Lower lobe of right lung (tissue), 2 donors: ENCODE results near the gene MRNIP. TPM values are rescaled to one million over a fixed set of nuclear protein-coding genes. Genes with fewer than 3 reads are reported as not detected.

Experiments
- ATAC-seq, 2 donors: fragments of 200-7000 bp; cut with Tn5 transposase; one replicate each; pipeline ENCODE4 v1.9.1; 2020 to 2022; ENCODE audit warnings: mild to moderate bottlenecking in 2 of 2, moderate library complexity in 2 of 2
- DNase-seq: peaks from one replicate; pipeline ENCODE4 v3.0.0-alpha.2; 2020
- H3K27ac ChIP-seq: fragments of 200-600 bp; one replicate; pipeline ENCODE4 v1.8.0; 2022
- H3K27me3 ChIP-seq: fragments of 200-600 bp; one replicate; pipeline ENCODE4 v1.8.0; 2022; ENCODE audit warnings: low read depth
- H3K36me3 ChIP-seq: fragments of 200-600 bp; one replicate; pipeline ENCODE4 v1.8.0; 2022; ENCODE audit warnings: mild to moderate bottlenecking
- H3K4me1 ChIP-seq: fragments of 200-600 bp; one replicate; pipeline ENCODE4 v1.8.0; 2022
- H3K4me3 ChIP-seq: fragments of 200-600 bp; one replicate; pipeline ENCODE4 v1.8.0; 2022; ENCODE audit warnings: mild to moderate bottlenecking
- H3K9me3 ChIP-seq: fragments of 200-600 bp; one replicate; pipeline ENCODE4 v1.8.0; 2022
- intact Hi-C: fragments of 100-400 bp; cut with DNase I; formaldehyde crosslinking; loops from one replicate; pipeline ENCODE4 v1.11.0; 2022
- total RNA-seq: library from RNA; stranded (reverse); fragmentation: NEBNext Ultra II Directional; extraction: Animal tissue kit (Norgen Biotek cat#: 25700); gene quantifications from one replicate; pipeline ENCODE4 v1.2.1, GENCODE V29; 2021
- TF ChIP-seq, protein P1 (sequence below): fragments of 200-600 bp; IDR thresholded peaks from one replicate; pipeline ENCODE4 v1.8.0; 2022; ENCODE audit warnings: antibody characterized with exemption, mild to moderate bottlenecking
- donor health status: DM: no; HTN: yes; CAD: no; lungs with severe emphysema.

MRNIP gene
- total RNA-seq, 1 donor from 2014 or later: 25.0 TPM

DNA sequence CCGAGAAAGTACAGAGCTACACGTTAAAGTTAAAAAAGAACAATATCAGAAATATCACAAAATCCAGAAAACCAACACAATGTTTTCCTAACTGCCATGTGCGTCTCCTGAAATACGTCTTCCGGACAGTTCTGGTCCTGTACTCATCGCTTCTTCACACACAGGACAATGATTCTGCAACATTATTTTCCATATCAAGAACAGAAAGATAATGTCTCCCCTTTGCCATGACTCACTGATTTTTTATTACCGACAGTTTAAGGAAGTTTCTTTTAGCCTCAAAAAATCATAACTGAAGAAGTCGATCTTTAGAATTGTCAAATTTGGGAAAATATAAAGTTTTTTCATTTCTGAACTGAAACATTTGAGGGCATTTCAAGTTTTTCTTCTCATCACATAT is 46.5 kb upstream of the MRNIP start:
- DNase-seq: no peak
- TF ChIP-seq, protein P1, sequence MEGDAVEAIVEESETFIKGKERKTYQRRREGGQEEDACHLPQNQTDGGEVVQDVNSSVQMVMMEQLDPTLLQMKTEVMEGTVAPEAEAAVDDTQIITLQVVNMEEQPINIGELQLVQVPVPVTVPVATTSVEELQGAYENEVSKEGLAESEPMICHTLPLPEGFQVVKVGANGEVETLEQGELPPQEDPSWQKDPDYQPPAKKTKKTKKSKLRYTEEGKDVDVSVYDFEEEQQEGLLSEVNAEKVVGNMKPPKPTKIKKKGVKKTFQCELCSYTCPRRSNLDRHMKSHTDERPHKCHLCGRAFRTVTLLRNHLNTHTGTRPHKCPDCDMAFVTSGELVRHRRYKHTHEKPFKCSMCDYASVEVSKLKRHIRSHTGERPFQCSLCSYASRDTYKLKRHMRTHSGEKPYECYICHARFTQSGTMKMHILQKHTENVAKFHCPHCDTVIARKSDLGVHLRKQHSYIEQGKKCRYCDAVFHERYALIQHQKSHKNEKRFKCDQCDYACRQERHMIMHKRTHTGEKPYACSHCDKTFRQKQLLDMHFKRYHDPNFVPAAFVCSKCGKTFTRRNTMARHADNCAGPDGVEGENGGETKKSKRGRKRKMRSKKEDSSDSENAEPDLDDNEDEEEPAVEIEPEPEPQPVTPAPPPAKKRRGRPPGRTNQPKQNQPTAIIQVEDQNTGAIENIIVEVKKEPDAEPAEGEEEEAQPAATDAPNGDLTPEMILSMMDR: no peak
- Histone ChIP-seq H3K4me1 (peaks cover 30% of the 10 kb centered on the region), H3K27ac (no peak overlapping the region), H3K4me3 (no peak overlapping the region), H3K27me3 (no peaks in the 10 kb centered on the region), H3K9me3 (no peaks in the 10 kb centered on the region), H3K36me3 (peaks cover 44% of the 10 kb centered on the region)
- intact Hi-C loops: no loop called here
- ATAC-seq: no peak

DNA sequence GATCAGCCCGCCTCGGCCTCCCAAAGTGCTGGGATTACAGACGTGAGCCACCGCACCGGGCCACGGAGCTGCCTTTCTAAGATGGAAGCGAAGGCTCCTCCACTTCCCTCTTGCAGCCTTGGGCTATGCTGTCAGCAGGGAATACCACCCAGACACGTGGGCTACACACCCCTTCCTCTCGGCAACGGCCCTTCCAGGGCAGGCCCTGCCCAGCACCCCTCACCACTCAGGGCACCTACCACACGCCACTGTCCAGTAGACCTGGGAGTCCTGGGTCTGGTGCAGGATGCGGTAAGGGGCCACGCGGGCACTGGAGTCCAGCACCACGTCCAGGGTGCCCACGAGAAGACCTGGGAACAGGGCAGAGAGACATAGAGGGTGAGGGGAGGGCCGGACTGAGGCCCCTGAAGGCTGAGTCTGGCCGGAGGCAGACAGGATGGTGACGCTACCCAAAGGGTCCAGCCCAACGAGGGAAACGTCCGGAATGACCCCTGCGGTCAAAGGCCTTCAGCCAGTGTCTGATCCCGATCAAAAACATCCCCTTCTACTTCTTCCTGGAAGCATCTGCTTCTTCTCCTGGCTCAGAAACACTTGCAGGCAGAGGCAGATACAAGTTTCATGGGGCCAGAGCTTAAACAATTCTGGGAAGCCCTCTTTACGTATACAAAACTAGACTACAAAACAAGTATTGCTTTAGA is 46.0 kb upstream of the MRNIP start:
- Histone ChIP-seq H3K9me3 (no peaks in the 10 kb centered on the region), H3K4me1 (peaks cover 30% of the 10 kb centered on the region), H3K27me3 (no peaks in the 10 kb centered on the region), H3K36me3 (peaks cover 50% of the 10 kb centered on the region), H3K4me3 (no peak overlapping the region), H3K27ac (no peak overlapping the region)
- intact Hi-C loops: no loop called here
- TF ChIP-seq, protein P1: no peak
- no peak for ATAC-seq
- no peak for DNase-seq

DNA sequence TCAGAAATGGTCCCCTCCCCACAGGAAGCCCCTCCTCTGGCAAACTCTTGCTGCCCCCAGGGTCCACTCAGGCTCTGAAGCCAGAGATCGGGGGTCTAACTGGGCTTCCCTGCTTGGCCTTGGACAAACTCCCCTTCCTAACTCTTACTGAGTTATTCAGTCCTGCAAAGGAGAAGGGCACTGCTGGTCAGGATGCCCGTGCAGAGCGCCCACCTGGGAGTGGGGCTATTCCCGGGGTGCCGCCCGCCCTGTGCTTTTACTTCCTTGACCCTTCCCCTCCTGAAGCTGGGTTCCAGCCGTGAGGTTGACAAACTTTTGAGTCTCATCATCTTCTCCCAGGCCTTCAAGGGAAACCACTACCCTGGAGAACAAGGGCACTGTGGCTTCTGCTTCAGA is 44.1 kb upstream of the MRNIP start:
- ATAC-seq (no peak), DNase-seq (no peak)
- H3K27ac ChIP-seq: no peak overlapping the region
- intact Hi-C loops: no loop called here
- no peaks in the 10 kb centered on the region for H3K27me3 ChIP-seq
- no peak overlapping the region for H3K4me3 ChIP-seq
- H3K36me3 ChIP-seq: peaks cover 68% of the 10 kb centered on the region
- TF ChIP-seq, protein P1: no peak
- H3K9me3 ChIP-seq: no peaks in the 10 kb centered on the region
- H3K4me1 ChIP-seq: peaks cover 20% of the 10 kb centered on the region

DNA sequence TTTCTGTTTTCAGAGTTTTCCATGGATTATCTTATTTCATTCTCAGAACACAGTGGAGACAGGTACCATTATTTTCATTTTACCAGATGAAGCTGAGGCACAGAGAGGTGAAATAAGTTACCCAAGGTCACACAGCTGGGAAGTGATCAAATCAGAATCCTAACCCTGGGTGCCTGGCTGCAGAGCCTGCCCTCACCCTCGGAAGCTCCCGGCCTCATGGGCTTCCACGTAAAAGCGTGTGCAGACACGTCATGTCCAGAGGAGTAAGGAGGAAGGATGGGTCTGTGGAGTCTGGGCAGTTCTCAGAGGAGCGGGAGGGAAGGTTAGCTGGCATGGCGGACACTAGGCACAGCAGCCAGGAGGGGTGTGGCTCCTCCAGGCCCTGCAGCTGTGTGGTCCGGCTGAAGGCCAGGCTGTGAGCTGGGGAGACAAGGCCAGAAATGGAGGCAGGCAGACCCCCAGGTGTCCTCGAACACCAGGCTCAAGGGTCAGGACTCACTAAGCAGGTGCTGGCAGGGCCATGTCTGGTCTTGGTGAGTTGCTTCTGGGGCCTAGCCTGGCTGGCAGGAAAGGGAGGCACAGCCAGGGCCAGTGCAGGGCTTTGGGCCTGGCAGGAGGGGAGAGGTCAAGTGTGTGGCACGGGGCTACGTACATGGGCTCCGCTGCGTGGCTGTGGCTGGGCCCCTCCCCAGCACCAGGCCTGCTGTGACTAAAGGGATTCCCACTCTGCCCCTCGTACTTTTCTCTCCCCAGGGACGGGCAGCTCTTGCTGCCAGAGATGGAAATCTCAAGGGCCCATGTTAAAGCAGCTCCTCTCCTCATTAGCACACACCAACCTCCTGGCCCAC is 43.5 kb upstream of the MRNIP start:
- H3K4me1 ChIP-seq: peaks cover 20% of the 10 kb centered on the region
- intact Hi-C loops: no loop called here
- peaks cover 74% of the 10 kb centered on the region for H3K36me3 ChIP-seq

DNA sequence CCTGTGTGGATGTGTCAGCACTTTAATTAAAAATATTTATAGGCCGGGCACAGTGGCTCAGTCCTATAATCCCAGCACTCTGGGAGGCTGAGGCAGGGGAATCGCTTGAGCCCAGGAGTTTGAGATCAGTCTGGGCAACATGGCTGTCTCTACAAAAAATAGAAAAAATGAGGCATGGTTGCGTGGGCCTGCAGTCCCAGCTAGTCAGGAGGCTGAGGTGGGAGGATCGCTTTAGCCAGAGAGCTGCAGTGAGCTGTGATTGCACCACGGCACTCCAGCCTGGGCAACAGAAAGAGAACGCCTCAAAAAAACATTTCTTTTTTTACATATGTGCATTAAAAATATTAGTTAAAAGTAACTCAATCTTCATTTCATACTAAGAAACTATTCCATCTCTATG is 42.8 kb upstream of the MRNIP start:
- ATAC-seq (no peak), DNase-seq (no peak)
- Histone ChIP-seq H3K27me3 (no peaks in the 10 kb centered on the region), H3K27ac (no peak overlapping the region), H3K4me1 (peaks cover 13% of the 10 kb centered on the region), H3K4me3 (no peak overlapping the region), H3K9me3 (no peaks in the 10 kb centered on the region), H3K36me3 (peaks cover 81% of the 10 kb centered on the region)
- intact Hi-C loops: no loop called here
- TF ChIP-seq, protein P1: no peak

More for the DNA sequence above, 43.5 kb upstream of the MRNIP start:
- ATAC-seq (no peak), DNase-seq (no peak)
- no peak overlapping the region for H3K4me3 ChIP-seq
- H3K27ac ChIP-seq: no peak overlapping the region
- TF ChIP-seq, protein P1: no peak
- H3K27me3 ChIP-seq: no peaks in the 10 kb centered on the region
- no peaks in the 10 kb centered on the region for H3K9me3 ChIP-seq
